ENCODE results near the gene HINT3.

The HINT3 gene

DNA sequence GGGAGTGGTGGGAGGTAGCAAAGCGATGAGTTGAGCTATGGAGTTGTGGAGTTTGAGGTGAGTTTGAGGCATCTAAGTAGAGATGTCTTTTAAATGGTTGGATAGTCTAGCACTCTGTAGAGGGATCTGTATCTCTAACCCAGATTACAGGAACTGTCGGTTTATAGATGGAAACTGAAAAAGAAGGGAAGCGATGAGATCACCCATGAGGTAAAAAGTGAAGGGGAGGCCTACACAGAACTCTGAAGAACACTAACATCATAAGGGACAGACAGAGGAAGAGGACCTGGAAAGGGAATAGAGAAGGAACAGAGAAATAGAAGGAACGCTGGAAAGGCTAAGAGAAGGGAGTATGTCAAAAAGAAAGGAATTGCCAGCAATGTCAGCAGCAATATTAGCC, 2.5 kb downstream of the HINT3 start:
- DNase-seq (ENCODE audit: low read depth): no peak
- TF ChIP-seq, protein P1, sequence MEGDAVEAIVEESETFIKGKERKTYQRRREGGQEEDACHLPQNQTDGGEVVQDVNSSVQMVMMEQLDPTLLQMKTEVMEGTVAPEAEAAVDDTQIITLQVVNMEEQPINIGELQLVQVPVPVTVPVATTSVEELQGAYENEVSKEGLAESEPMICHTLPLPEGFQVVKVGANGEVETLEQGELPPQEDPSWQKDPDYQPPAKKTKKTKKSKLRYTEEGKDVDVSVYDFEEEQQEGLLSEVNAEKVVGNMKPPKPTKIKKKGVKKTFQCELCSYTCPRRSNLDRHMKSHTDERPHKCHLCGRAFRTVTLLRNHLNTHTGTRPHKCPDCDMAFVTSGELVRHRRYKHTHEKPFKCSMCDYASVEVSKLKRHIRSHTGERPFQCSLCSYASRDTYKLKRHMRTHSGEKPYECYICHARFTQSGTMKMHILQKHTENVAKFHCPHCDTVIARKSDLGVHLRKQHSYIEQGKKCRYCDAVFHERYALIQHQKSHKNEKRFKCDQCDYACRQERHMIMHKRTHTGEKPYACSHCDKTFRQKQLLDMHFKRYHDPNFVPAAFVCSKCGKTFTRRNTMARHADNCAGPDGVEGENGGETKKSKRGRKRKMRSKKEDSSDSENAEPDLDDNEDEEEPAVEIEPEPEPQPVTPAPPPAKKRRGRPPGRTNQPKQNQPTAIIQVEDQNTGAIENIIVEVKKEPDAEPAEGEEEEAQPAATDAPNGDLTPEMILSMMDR (IDR thresholded peaks at IDR 0.05; ENCODE audit: low read depth, low read length, missing control alignments): no peak
- in situ Hi-C loops (cut with HindIII; ENCODE audit: low sequenced_read_pairs): loop anchor here (25.0 kb wide), 1 partner anchor 172 kb away; the partner anchor contains the start of gene NCOA7
- no peak overlapping the region for H3K4me3 ChIP-seq (ENCODE audit: low read depth, low read length)

DNA sequence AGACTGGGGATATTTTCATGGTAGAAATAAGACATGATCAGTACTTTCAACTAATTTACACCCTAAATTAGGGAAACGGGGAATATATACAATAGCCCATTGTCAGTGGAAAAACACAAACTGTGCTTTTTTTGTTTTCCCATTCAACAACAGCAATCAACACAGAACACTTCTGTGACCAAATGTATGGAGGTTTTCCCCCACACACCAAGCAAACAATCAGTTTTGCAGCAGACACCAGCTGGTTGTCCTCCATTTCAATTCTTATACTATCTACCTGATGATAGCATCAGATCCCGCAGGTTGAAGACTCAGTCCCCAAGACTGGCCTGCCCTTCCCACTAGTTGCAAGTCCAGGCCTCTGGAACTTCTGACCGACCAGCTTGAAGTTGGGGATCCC, 4.5 kb downstream of the HINT3 start:
- no peak overlapping the region for H3K4me3 ChIP-seq (ENCODE audit: low read depth, low read length)
- no peak for DNase-seq (ENCODE audit: low read depth)
- in situ Hi-C loops (cut with HindIII; ENCODE audit: low sequenced_read_pairs): loop anchor here (25.0 kb wide), 1 partner anchor 174 kb away; the partner anchor contains the start of gene NCOA7
- TF ChIP-seq, protein P1 (IDR thresholded peaks at IDR 0.05; ENCODE audit: low read depth, low read length, missing control alignments): no peak

DNA sequence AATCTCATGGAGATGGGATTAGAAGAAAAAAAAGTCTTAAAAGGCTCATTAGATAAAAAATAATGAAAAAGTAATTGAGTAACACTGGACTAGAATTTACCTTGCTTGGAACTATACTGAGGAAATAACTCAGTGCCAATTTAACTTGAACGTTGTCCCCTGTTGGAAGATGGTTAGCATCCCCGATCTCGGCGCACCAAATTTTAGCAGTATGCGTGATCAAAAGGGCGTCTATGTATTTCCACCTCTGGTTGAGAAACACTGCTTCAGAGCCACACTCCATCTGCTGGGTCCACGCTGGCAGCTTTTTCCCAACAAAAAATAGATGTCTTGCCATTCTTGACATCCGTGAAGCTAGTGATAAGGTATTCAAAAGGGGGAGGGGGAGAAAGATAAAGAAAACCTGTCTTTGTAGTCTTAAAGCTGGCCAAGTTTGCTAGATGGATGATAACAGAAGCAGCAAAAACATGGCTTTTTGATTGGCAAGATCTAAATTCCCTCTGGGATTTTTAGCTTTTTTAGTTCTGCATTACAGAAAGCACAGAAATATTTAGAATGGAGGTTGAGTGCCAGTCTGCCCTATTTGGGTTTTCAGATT, 6.4 kb downstream of the HINT3 start:
- in situ Hi-C loops (cut with HindIII; ENCODE audit: low sequenced_read_pairs): loop anchor here (25.0 kb wide), 1 partner anchor 176 kb away; the partner anchor contains the start of gene NCOA7
- H3K4me3 ChIP-seq (ENCODE audit: low read depth, low read length): no peak overlapping the region
- TF ChIP-seq, protein P1 (IDR thresholded peaks at IDR 0.05; ENCODE audit: low read depth, low read length, missing control alignments): no peak
- no peak for DNase-seq (ENCODE audit: low read depth)

DNA sequence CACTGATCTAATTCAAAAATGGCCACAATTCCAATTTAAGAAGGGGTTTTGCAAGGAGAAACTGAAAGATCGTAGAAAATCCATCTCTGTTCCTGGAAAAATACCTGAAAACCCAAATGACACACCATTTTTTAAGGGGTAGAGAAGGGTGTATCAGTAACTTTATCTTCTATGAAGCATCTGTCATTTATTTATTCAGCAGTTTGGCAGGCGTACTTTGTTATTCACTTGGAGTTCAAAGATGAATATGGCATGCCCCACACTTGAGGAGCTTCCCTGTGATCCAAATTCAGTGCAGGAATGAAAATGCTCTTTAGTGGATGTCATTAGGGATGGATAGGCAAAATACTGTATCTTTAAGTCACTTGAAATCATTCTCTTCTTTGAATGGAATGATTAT, 7.2 kb downstream of the HINT3 start:
- no peak overlapping the region for H3K4me3 ChIP-seq (ENCODE audit: low read depth, low read length)
- TF ChIP-seq, protein P1 (IDR thresholded peaks at IDR 0.05; ENCODE audit: low read depth, low read length, missing control alignments): no peak
- in situ Hi-C loops (cut with HindIII; ENCODE audit: low sequenced_read_pairs): loop anchor here (25.0 kb wide), 1 partner anchor 177 kb away; the partner anchor contains the start of gene NCOA7
- DNase-seq (ENCODE audit: low read depth): no peak

DNA sequence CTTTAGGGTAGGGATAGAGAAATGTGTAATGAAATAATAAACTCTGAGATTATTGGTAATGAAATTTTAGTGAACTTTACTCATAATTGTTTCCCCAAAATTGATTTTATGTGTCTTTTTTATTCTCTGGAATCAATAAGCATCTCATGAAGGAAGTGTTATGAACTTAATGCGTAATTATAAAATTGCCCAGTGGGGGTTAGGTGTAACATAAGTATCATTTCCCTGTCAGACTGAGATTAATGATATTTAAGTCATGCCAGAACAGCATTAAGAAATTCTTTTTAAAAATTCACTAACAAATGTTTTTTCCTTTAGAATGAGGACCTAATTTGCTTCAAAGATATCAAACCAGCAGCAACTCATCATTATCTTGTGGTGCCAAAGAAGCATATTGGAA, 10.0 kb downstream of the HINT3 start:
- in situ Hi-C loops (cut with HindIII; ENCODE audit: low sequenced_read_pairs): loop anchor here (25.0 kb wide), 1 partner anchor 179 kb away; the partner anchor contains the start of gene NCOA7
- no peak overlapping the region for H3K4me3 ChIP-seq (ENCODE audit: low read depth, low read length)
- TF ChIP-seq, protein P1 (IDR thresholded peaks at IDR 0.05; ENCODE audit: low read depth, low read length, missing control alignments): no peak
- DNase-seq (ENCODE audit: low read depth): no peak

DNA sequence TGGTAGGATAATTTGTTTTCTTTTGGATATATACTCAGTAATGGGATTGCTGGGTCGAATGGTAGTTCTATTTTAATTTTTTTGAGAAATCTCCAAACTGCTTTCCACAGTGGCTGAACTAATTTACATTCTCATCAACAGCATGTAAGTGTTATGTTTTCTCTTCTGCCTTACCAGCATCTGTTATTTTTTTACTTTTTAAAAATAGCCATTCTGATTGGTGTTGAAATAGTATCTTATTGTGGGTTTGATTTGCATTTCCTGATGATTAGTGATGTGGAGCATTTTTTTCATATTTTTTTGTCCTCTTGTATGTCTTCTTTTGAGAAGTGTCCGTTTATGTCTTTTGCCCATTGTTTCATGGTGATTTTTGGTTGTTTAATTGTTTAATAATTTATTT, 11.9 kb downstream of the HINT3 start:
- TF ChIP-seq, protein P1 (IDR thresholded peaks at IDR 0.05; ENCODE audit: low read depth, low read length, missing control alignments): no peak
- in situ Hi-C loops (cut with HindIII; ENCODE audit: low sequenced_read_pairs): loop anchor here (25.0 kb wide), 1 partner anchor 181 kb away; the partner anchor contains the start of gene NCOA7
- H3K4me3 ChIP-seq (ENCODE audit: low read depth, low read length): no peak overlapping the region
- no peak for DNase-seq (ENCODE audit: low read depth)
